Activated T-helper 1 cell treated with anti-CD3 and anti-CD28 coated beads, Interleukin-12 subunit alpha, Interleukin-12 subunit beta, Interleukin-2, Interleukin-4 antibody, amounts not matched to agents 30 ng/mL and 10 ng/mL and 1 ng/mL, durations not matched to agents 14 hours and 24 hours and 36 hours (primary cell): ENCODE results near the gene PRELID2. TPM values are rescaled to one million over a fixed set of nuclear protein-coding genes. Genes with fewer than 3 reads are reported as not detected.
"Not testable (repeated sequence)": the region's sequence is repeated elsewhere in the genome, so short reads cannot be mapped to it uniquely, and the experiment has no call there.

Experiments
- DNase-seq: peaks from one replicate; pipeline ENCODE4 v3.0.0; 2021; ENCODE audit warnings: low spot score
- H3K27ac Mint-ChIP-seq: one replicate; pipeline ENCODE4 v1.8.0; 2021; ENCODE audit warnings: mild to moderate bottlenecking, mixed read lengths
- H3K27me3 Mint-ChIP-seq: one replicate; pipeline ENCODE4 v1.8.0; 2022; ENCODE audit warnings: mild to moderate bottlenecking, moderate library complexity, mixed read lengths; ENCODE audit not compliant: insufficient read depth
- H3K36me3 Mint-ChIP-seq: one replicate; pipeline ENCODE4 v1.8.0; 2021; ENCODE audit warnings: low read depth, mixed read lengths
- H3K4me1 Mint-ChIP-seq: one replicate; pipeline ENCODE4 v1.8.0; 2021; ENCODE audit warnings: low read depth, mixed read lengths
- H3K4me3 Mint-ChIP-seq: one replicate; pipeline ENCODE4 v1.8.0; 2021; ENCODE audit warnings: mild to moderate bottlenecking, moderate library complexity, mixed read lengths
- H3K9me3 Mint-ChIP-seq: one replicate; pipeline ENCODE4 v1.8.0; 2021; ENCODE audit warnings: mixed read lengths
- intact Hi-C: fragments of 100-400 bp; cut with micrococcal nuclease; formaldehyde crosslinking; loops from one replicate; pipeline ENCODE4 v1.15.1; 2024
- total RNA-seq: library from RNA; stranded (reverse); gene quantifications from 2 replicates; pipeline ENCODE4 v1.2.3, GENCODE V29; 2022

The PRELID2 gene
- total RNA-seq = 1.5 and 2.1 TPM in 2 replicates

- Mint-ChIP-seq H3K4me1 (peaks cover 5% of the 10 kb centered on the region), H3K36me3 (no peaks in the 10 kb centered on the region), H3K4me3 (peak within 1 kb of the TSS; percentile 70), H3K27me3 (peaks cover 18% of the 10 kb centered on the region), H3K27ac (peak within 1 kb of the TSS; percentile 7), H3K9me3 (no peaks in the 10 kb centered on the region)
- intact Hi-C loops = loop anchor here (2.0 to 10.0 kb wide), 2 partner anchors 102 to 590 kb away; partner anchors contain the start of gene SH3RF2
- DNase-seq = peak; percentile 46
Measured at GRCh38 chr5:145834917-145835847, at the start of gene PRELID2. Gene PRELID2, minus strand, starts transcription at chr5:145835342. Its CDS starts 91 bp downstream, at chr5:145835251.

DNA sequence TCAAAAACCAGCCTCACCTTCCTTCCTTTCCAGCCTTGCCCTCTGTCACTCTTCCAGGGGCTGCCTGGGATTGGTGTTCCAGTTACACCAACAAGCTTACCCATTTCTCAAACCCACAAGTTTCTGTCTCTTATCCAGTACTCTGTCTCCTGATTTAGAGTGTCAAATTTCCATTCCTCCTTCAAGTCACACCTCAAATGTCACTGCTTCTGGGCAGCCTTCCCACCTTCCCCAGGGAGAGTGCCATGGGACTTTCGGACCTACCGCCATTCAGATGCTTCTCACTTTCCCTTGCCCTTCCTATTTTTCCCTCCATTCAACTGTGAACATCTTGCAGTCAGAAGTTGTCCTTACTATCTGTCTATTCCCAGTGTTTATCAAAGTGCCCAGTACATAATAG is 39.6 kb upstream of the PRELID2 start:
- H3K27me3 Mint-ChIP-seq = peaks cover 17% of the 10 kb centered on the region
- no peaks in the 10 kb centered on the region for H3K4me1 Mint-ChIP-seq
- no peaks in the 10 kb centered on the region for H3K36me3 Mint-ChIP-seq

DNA sequence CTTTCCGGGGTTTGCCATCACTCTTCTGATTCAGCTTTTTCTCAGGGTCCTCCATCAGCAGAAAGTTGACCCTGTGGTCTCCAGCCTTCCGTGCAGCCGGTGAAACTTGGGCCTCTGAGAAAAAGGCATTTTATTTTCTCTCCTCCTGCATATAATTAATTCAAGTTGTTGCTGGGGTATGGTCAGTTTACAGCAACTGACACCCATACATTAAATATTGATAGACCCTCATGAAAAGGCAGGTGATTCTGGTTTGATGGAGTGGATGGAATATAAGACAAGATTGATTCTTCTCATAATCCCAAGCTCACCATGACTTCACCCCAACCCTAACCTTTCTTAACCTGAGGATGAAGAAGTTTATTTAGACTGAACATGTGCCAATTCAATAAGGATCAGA is 37.8 kb upstream of the PRELID2 start, which contains the start of gene GRXCR2:
Gene GRXCR2 (minus strand): TSS at position 101 of the 400 bp plus-strand sequence. CDS start 46 bp downstream, at position 55.
- Mint-ChIP-seq H3K27ac (no peak within 1 kb of the TSS), H3K4me3 (no peak within 1 kb of the TSS), H3K9me3 (no peaks in the 10 kb centered on the region), H3K36me3 (no peaks in the 10 kb centered on the region), H3K4me1 (no peaks in the 10 kb centered on the region), H3K27me3 (peaks cover 15% of the 10 kb centered on the region)
- no peak for DNase-seq
- intact Hi-C loops = no loop called here

More for the DNA sequence above, 39.6 kb upstream of the PRELID2 start:
- Mint-ChIP-seq H3K9me3 (no peaks in the 10 kb centered on the region), H3K4me3 (no peak overlapping the region), H3K27ac (no peak overlapping the region)
- no peak for DNase-seq
- intact Hi-C loops = no loop called here

- peaks cover 15% of the 10 kb centered on the region for H3K27me3 Mint-ChIP-seq
- H3K4me1 Mint-ChIP-seq = no peaks in the 10 kb centered on the region
- no peak overlapping the region for H3K4me3 Mint-ChIP-seq
- no peak for DNase-seq
- intact Hi-C loops = no loop called here
- H3K27ac Mint-ChIP-seq = no peak overlapping the region
- no peaks in the 10 kb centered on the region for H3K9me3 Mint-ChIP-seq
- H3K36me3 Mint-ChIP-seq = no peaks in the 10 kb centered on the region
Measured at GRCh38 chr5:145872486-145872885, 37.3 kb upstream of the PRELID2 start.

DNA sequence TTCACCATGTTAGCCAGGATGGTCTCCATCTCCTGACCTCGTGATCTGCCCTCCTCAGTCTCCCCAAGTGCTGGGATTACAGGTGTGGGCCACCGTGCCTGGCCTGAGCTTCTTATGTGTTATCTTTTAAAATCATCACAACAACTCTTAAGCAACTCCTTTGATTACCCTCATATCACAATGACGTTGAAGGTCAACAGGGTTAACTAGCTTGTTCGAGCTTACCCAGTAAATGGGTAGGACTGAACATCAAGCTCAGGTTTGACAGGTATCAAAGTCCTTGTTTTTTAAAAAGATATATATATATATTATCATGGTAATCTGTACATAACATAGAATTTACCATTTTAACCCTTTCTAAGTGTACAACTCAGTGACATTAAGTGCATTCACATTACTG is 34.6 kb upstream of the PRELID2 start:
- no peak for DNase-seq
- no peaks in the 10 kb centered on the region for H3K36me3 Mint-ChIP-seq
- H3K4me1 Mint-ChIP-seq = no peaks in the 10 kb centered on the region
- H3K27ac Mint-ChIP-seq = no peak overlapping the region
- no peaks in the 10 kb centered on the region for H3K9me3 Mint-ChIP-seq
- H3K4me3 Mint-ChIP-seq = no peak overlapping the region
- peaks cover 7% of the 10 kb centered on the region for H3K27me3 Mint-ChIP-seq
- intact Hi-C loops = no loop called here

GRCh38 chr5:145867806-145868205 is 32.7 kb upstream of the PRELID2 start:
- DNase-seq = no peak
- no peaks in the 10 kb centered on the region for H3K4me1 Mint-ChIP-seq
- intact Hi-C loops = no loop called here
- no peak overlapping the region for H3K27ac Mint-ChIP-seq
- H3K4me3 Mint-ChIP-seq = no peak overlapping the region
- peaks cover 7% of the 10 kb centered on the region for H3K27me3 Mint-ChIP-seq
- no peaks in the 10 kb centered on the region for H3K36me3 Mint-ChIP-seq
- no peaks in the 10 kb centered on the region for H3K9me3 Mint-ChIP-seq

DNA sequence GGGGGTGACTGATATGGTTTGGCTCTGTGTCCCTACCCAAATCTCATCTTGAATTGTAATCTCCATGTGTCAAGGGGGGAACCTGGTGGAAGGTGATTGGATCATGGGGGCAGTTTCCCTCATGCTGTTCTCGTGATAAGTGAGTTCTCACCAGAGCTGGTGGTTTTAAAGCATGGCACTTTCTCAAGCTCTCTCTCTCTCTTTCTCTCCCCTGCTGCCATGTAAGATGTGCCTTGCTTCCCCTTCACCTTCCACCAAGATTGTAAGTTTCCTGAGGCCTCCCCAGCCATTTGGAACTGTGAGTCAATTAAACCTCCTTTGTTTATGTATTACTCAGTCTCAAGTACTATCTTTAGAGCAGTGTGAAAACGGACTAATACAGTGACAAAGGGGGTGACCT is 29.3 kb upstream of the PRELID2 start:
- intact Hi-C loops, H3K4me1 Mint-ChIP-seq, H3K36me3 Mint-ChIP-seq, DNase-seq, H3K27ac Mint-ChIP-seq, H3K9me3 Mint-ChIP-seq, H3K4me3 Mint-ChIP-seq: not testable (repeated sequence)
- peaks cover 11% of the 10 kb centered on the region for H3K27me3 Mint-ChIP-seq

- peaks cover 11% of the 10 kb centered on the region for H3K27me3 Mint-ChIP-seq
- DNase-seq = no peak
- H3K4me3 Mint-ChIP-seq = no peak overlapping the region
- intact Hi-C loops = no loop called here
- no peaks in the 10 kb centered on the region for H3K9me3 Mint-ChIP-seq
- H3K27ac Mint-ChIP-seq = no peak overlapping the region
- no peaks in the 10 kb centered on the region for H3K4me1 Mint-ChIP-seq
- H3K36me3 Mint-ChIP-seq = no peaks in the 10 kb centered on the region
Measured at GRCh38 chr5:145863003-145863402, 27.9 kb upstream of the PRELID2 start.

GRCh38 chr5:145859897-145860296 is 24.8 kb upstream of the PRELID2 start:
- no peak for DNase-seq
- Mint-ChIP-seq H3K27me3 (peaks cover 18% of the 10 kb centered on the region), H3K4me3 (no peak overlapping the region), H3K9me3 (no peaks in the 10 kb centered on the region), H3K27ac (no peak overlapping the region), H3K36me3 (no peaks in the 10 kb centered on the region), H3K4me1 (no peaks in the 10 kb centered on the region)
- intact Hi-C loops = no loop called here

DNA sequence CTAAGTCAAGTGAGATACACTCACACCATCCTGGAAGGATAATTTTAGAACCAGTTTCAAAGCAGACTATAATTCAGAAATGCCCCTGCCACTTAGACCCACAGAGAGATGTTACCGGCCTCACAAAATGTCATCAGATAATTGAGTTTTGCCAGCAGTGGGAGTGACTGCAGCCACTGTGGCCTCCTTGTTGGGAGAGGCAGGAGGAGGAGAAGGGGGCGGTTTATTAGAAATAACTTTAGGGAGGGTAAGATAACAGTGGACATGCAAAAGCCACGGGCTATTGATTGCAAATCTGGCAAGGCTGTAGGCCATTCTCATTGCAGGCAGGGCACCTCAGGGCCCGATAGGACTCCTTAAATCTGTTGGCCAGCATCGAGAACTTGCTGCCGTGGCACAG is 24.3 kb upstream of the PRELID2 start:
- DNase-seq = no peak
- no peaks in the 10 kb centered on the region for H3K36me3 Mint-ChIP-seq
- no peak overlapping the region for H3K4me3 Mint-ChIP-seq
- no peak overlapping the region for H3K27ac Mint-ChIP-seq
- H3K9me3 Mint-ChIP-seq = no peaks in the 10 kb centered on the region
- intact Hi-C loops = no loop called here
- peaks cover 16% of the 10 kb centered on the region for H3K27me3 Mint-ChIP-seq
- H3K4me1 Mint-ChIP-seq = no peaks in the 10 kb centered on the region

DNA sequence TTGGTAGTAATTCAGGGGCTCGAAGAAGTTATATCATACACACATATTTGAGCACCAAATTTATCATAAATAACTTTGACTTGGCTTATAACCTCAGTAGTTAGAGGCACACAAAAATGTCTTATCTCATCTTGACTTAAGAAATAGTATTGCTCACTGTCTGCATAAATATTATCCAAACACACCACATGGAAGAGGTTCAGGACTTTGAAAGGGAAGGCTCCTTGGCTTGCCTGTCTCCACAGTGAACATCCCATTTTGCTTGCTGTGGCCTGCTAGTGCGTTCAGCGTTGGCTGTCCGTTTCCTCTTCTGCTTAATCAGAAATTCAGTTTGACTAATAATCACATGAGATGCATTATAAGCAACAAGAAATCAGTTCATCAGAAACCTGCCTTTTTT is 23.8 kb upstream of the PRELID2 start:
- Mint-ChIP-seq H3K4me3 (no peak overlapping the region), H3K9me3 (no peaks in the 10 kb centered on the region), H3K27me3 (peaks cover 18% of the 10 kb centered on the region), H3K36me3 (no peaks in the 10 kb centered on the region), H3K27ac (no peak overlapping the region), H3K4me1 (no peaks in the 10 kb centered on the region)
- intact Hi-C loops = no loop called here
- no peak for DNase-seq

DNA sequence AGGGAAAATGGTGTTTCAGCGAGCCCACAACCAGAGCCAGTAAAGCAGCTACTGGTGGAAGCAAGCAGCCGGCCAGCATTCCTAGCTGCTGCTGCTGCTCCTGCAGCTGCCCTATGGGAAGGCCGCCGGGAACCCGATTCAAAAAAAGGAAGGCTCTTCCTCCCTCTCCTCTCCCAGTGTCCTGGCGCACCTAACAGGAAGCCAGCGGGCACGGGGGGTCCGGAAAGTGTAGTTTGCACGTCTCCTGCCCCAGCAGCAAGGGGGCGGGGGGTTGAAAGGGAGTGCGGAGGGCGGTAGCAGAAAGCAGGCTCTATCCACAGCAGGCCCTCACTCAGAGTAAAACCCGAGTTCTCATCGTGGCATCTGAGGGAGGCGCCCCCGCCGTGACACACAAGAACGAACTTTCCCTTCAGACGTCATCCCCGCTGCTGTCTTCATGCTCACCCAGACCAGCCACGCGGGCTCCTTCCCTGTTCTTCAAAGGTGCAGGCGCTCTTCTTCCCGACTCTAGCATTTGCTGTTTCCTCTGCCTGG is 21.2 kb upstream of the PRELID2 start:
- no peak overlapping the region for H3K4me3 Mint-ChIP-seq
- no peaks in the 10 kb centered on the region for H3K9me3 Mint-ChIP-seq

GRCh38 chr5:145855763-145856267 is 20.7 kb upstream of the PRELID2 start:
- H3K9me3 Mint-ChIP-seq = no peaks in the 10 kb centered on the region
- intact Hi-C loops = no loop called here
- no peaks in the 10 kb centered on the region for H3K4me1 Mint-ChIP-seq
- H3K36me3 Mint-ChIP-seq = no peaks in the 10 kb centered on the region
- H3K4me3 Mint-ChIP-seq = no peak overlapping the region
- H3K27ac Mint-ChIP-seq = no peak overlapping the region
- DNase-seq = no peak
- H3K27me3 Mint-ChIP-seq = peaks cover 13% of the 10 kb centered on the region

More for the DNA sequence above, 21.2 kb upstream of the PRELID2 start:
- DNase-seq = no peak
- peaks cover 17% of the 10 kb centered on the region for H3K27me3 Mint-ChIP-seq
- intact Hi-C loops = no loop called here
- no peak overlapping the region for H3K27ac Mint-ChIP-seq
- no peaks in the 10 kb centered on the region for H3K4me1 Mint-ChIP-seq
- no peaks in the 10 kb centered on the region for H3K36me3 Mint-ChIP-seq
